ENCODE results near the gene UNC45A.

DNA sequence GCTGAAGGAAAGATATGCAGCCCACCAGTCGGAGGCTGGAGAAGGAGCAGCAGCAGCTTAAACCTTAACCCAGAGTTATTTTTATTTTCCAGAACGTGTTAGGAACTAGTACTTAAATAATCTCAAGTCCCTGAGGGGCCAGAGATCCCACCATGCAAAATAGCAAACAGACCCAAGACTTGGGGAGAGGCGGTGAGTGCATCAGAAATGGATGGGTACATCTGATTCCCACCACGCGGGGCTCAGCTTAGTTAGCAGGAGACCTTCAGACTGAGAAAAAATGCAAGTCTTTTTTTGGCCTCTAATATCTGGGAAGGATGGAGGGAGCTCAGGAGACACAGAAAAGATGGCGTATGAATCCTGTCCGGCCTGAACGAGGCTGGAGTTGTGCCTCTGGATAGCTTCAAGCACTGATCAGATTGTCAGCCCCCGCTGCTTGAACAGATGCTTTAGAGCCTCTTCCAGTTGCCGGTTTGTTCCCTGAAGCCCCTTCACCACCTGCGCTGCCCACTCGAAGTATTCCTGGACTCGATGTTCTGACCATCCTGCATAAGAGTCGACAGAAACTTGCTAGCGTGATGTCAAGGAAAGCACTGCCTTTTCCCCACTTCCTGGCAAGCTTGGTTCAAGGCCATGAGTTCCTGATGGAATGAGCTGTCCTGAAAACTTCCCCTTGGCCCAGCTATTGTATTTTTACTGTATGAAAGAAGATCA, 4.1 kb upstream of the UNC45A start:
- TF ChIP-seq, protein P1, sequence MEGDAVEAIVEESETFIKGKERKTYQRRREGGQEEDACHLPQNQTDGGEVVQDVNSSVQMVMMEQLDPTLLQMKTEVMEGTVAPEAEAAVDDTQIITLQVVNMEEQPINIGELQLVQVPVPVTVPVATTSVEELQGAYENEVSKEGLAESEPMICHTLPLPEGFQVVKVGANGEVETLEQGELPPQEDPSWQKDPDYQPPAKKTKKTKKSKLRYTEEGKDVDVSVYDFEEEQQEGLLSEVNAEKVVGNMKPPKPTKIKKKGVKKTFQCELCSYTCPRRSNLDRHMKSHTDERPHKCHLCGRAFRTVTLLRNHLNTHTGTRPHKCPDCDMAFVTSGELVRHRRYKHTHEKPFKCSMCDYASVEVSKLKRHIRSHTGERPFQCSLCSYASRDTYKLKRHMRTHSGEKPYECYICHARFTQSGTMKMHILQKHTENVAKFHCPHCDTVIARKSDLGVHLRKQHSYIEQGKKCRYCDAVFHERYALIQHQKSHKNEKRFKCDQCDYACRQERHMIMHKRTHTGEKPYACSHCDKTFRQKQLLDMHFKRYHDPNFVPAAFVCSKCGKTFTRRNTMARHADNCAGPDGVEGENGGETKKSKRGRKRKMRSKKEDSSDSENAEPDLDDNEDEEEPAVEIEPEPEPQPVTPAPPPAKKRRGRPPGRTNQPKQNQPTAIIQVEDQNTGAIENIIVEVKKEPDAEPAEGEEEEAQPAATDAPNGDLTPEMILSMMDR (IDR thresholded peaks at IDR 0.05 in 8 of 11, conservative IDR thresholded peaks at IDR 0.05 in 3 of 11), result no peak
- no peak for TF ChIP-seq POLR2AphosphoS5 (IDR thresholded peaks at IDR 0.05)
